ENCODE measurements around the gene GALNT8.

Gene GALNT8

DNA sequence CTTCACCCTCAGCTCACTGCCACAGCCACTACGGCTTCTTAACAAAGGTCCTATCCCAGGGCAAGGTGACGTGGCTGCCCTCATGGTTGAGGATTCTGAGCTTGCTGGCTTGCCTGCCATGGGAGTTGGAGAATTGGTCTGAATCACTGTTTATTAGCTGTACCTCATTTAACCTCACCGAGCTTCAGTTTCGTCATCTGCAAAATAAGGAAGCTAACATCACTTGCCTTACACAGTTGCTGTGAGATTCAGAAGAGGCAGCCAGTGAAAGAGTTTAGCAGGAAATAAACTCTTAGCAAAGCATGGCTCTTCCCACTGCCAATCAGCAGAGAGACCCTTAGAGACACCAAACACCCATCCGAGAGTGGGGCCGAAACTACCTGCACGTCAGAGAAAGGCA lies 99.5 kb downstream of the GALNT8 start:
- TF ChIP-seq, protein P1, sequence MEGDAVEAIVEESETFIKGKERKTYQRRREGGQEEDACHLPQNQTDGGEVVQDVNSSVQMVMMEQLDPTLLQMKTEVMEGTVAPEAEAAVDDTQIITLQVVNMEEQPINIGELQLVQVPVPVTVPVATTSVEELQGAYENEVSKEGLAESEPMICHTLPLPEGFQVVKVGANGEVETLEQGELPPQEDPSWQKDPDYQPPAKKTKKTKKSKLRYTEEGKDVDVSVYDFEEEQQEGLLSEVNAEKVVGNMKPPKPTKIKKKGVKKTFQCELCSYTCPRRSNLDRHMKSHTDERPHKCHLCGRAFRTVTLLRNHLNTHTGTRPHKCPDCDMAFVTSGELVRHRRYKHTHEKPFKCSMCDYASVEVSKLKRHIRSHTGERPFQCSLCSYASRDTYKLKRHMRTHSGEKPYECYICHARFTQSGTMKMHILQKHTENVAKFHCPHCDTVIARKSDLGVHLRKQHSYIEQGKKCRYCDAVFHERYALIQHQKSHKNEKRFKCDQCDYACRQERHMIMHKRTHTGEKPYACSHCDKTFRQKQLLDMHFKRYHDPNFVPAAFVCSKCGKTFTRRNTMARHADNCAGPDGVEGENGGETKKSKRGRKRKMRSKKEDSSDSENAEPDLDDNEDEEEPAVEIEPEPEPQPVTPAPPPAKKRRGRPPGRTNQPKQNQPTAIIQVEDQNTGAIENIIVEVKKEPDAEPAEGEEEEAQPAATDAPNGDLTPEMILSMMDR (IDR thresholded peaks at IDR 0.05; ENCODE audit: low read depth, low read length) = no peak
- DNase-seq (ENCODE audit: low read depth in 2 of 2) = no peak
- H3K4me3 ChIP-seq (replicated peaks in 1 of 2; ENCODE audit: low read depth in 2 of 2, low read length in 2 of 2) = no peak overlapping the region

DNA sequence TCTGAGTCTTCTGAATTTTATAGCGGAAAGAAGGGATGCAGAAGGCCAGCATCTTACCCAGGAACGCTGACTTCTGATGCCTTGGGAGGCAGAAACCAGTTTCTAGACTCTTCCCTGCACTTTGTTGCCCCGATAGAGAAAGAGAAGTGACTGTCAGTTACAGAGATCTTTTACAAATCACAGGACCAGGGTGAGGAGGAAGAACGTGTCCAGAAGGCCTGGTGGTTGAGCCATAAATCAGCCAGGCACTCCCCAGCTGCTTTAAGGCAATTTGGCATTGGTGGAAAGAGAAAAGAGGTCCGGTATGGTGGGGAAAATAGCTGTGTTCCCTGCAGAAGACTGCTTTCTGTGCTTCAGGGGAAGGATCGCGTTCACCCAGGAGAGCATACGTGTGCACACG lies 100.8 kb downstream of the GALNT8 start:
- DNase-seq (ENCODE audit: low read depth in 2 of 2) = no peak
- TF ChIP-seq, protein P1 (IDR thresholded peaks at IDR 0.05; ENCODE audit: low read depth, low read length) = no peak
- H3K4me3 ChIP-seq (replicated peaks in 1 of 2; ENCODE audit: low read depth in 2 of 2, low read length in 2 of 2) = no peak overlapping the region

Data from cardiac fibroblast (primary cell).